GM10266 (cell line): ENCODE data around the gene LIG4.
A peak's percentile ranks its signal among the peaks of the same experiment; 100 is the strongest.

ENCODE experiments used
- DNase-seq: peaks from one replicate; pipeline ENCODE4 v3.0.0; 2012; ENCODE audit errors: extremely low spot score
- TF ChIP-seq, protein P1 (sequence below): IDR thresholded peaks from 2 replicates; pipeline ENCODE4 v1.5.1; 2012; ENCODE audit warnings: mild to moderate bottlenecking, low read depth; ENCODE audit not compliant: control insufficient read depth, insufficient read depth; ENCODE audit errors: missing control alignments

LIG4 gene

DNA sequence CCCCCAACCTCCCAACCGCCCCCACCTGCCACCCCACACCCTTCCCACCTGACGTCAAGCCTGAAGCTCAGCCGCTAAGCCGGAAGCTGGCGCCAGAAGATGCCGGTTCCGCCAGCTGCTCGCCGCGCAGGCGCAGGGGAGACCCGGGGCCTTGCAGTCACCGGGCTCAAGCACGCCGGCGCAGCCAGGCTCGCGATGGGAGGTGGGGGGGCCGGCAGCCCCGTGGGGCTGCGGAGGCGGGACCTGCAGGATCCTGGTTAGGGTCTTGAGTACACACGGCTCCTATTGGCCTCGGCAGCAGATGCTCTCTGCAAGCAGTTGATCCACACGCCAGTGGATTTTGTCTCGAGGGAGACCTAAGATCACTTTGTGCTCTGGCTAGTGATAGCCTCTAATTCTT lies at the start of gene LIG4:
LIG4 (minus strand) TSS at position 101 of the 400 bp plus-strand sequence. CDS start 4,268 bp downstream, outside the sequence.
- DNase-seq = peak; percentile 95
- TF ChIP-seq, protein P1, sequence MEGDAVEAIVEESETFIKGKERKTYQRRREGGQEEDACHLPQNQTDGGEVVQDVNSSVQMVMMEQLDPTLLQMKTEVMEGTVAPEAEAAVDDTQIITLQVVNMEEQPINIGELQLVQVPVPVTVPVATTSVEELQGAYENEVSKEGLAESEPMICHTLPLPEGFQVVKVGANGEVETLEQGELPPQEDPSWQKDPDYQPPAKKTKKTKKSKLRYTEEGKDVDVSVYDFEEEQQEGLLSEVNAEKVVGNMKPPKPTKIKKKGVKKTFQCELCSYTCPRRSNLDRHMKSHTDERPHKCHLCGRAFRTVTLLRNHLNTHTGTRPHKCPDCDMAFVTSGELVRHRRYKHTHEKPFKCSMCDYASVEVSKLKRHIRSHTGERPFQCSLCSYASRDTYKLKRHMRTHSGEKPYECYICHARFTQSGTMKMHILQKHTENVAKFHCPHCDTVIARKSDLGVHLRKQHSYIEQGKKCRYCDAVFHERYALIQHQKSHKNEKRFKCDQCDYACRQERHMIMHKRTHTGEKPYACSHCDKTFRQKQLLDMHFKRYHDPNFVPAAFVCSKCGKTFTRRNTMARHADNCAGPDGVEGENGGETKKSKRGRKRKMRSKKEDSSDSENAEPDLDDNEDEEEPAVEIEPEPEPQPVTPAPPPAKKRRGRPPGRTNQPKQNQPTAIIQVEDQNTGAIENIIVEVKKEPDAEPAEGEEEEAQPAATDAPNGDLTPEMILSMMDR = no peak

DNA sequence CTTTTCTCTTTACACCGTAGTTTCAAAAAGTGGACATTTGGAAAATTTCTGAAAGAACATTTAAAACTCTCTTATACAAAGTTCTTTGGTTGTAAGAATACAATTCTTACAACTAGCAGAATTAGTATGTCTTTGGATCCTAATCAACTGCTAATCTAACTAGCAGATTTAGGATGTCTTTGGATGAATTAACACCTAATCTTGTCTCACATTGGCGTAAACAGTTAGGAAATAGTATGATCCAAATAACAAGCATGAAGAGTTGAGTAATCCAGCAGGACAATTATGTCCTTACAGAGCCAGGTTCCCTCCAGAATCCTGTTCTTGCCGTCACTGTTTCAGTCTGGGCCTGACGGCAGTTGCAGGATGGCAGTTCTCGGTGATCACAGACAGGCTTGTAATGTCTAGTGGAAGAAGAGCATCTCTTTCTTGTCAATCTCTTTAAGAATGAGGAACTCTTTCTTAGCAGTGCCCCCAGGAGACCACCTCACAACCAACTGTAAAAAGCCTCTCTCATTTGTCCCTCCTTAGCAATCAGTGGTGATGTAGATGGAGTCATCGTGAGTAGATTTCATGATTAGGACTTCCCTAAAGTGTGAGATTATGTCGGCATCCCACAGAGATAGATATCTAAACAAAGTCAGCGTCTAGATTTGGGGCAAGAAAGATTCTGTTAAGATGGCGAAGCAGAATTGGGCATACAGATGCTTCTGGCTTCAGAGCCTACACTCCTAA lies 48.5 kb upstream of the LIG4 start:
- TF ChIP-seq, protein P1 = no peak
- no peak for DNase-seq

DNA sequence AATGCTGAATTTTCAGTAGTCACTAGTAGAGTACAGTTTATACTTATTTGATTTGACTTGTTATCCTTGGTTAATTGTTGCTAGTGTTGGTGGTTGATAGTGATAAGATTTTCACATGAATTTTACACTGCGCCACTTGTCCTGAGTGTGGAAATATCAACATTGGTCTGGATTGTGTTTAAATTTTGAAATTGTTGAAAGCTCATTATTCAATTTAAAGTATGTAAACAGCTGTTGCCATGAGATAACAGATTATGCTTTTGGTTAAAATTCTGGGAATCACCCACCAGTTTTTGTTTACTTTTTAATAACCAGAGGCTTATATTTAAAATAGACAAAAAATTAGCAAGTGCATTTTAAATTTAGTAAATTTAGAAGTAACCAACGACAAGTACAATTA lies 41.9 kb upstream of the LIG4 start:
- no peak for DNase-seq
- TF ChIP-seq, protein P1 = no peak

DNA sequence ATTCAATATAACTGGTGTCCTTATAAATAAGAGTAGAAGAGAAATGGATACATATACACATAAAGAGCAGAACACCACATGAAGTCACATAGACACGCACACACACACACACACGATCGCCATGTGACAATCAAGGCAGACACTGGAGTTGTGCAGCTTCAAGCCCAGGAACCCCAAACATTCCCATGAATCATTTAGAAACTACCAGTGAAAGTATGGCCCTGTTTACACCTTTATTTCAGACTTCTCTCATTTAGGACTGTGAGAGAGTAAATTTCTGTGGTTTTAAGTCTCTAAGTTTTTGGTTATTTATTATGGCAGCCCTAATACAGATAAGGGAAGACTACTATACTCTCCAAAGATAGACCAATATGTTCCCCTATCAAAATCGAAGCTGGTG lies 33.8 kb upstream of the LIG4 start:
- TF ChIP-seq, protein P1 = no peak
- no peak for DNase-seq

DNA sequence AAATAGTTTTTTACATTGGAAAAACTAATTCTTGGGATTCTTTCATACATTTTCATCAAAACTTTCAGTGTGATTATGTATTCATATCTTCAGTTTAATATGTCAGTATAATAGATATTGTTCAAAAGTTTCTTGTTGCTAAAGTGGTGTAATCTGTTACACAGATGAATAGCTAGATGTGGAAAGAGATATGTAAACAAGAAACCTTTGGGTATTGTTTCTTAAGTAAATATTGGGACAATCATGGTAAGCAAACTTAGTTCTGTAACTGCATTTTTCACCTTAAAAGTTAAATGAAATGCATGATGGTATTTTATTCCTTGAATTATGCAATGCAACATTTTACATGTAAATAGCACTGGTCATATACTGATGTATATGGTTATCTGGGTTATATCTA lies 15.0 kb upstream of the LIG4 start:
- no peak for DNase-seq
- TF ChIP-seq, protein P1 = no peak

DNA sequence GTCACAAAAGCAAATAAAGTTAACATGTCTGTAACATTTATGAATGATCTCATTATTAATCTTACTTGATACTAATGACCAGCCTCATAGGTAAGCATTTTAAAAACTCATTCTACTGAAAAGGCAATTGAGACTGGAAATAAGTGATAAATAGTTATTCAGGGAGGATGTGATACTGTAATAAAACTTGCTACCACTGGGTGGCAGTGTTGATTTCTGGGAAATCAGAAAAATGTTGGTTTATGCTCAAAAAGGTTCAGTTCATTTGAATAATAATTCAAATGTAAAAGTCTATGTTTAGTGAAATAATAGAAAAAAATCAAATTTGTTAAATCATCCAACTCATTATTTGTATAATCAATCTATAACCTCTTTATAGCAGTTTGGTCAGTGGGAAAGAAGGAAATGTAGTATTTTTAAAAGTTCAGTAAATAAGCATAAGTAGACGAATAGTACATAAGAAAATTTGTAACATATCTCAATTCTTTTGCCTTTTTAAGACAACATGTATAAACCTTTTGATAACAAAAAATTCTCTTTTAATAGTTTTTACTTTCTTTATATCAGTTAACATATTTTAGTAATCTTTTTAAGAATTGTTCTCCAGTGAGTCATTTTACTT lies 12.4 kb upstream of the LIG4 start:
- no peak for DNase-seq
- TF ChIP-seq, protein P1 = peak; percentile 72

DNA sequence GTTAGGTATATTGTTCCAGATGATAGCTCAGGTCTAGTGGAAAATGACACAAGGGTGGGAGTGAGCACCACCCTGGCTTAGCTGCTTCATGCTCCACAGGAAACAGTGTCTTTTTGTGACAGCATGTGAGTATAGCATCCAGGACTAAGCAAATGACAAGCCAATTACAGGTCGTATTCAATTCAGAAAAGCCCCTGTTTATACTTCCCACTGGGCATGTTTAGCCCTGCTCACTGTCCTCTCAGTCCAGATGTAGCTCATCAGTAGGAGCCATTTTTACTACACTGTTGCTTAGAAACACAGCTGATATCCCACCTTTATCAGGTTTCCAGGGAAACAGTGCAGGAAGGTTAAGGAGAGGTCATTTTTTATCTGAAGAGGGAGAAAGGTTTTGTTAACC lies 10.8 kb upstream of the LIG4 start:
- no peak for DNase-seq

More for the DNA sequence above, 10.8 kb upstream of the LIG4 start:
- TF ChIP-seq, protein P1 = no peak
